GM23338 (cell line): ENCODE data around the gene TMEM106A. TPM values are rescaled to one million over a fixed set of nuclear protein-coding genes. Genes with fewer than 3 reads are reported as not detected.
"Not testable (repeated sequence)": the region's sequence is repeated elsewhere in the genome, so short reads cannot be mapped to it uniquely, and the experiment has no call there.

Experiments used
- ATAC-seq: fragments of 200-7000 bp; cut with Tn5 transposase; 3 replicates; pipeline ENCODE4 v1.9.1; 2020
- DNase-seq: peaks from one replicate; pipeline ENCODE4 v3.0.0-alpha.2; 2015; ENCODE audit warnings: low spot score
- H2AFZ ChIP-seq: fragments of 200-600 bp; sonication (generic); 2 replicates; pipeline ENCODE4 v1.8.0; 2016; ENCODE audit warnings: antibody characterized with exemption, mild to moderate bottlenecking, moderate library complexity
- H3F3A ChIP-seq: fragments of 200-600 bp; sonication (generic); replicated peaks from 2 replicates; pipeline ENCODE4 v1.8.0; 2017; ENCODE audit warnings: antibody characterized with exemption, mixed run types, low read depth
- H3K27ac ChIP-seq: fragments of 200-600 bp; sonication (generic); 2 replicates; pipeline ENCODE4 v1.6.1; 2016; ENCODE audit warnings: low read depth
- H3K27me3 ChIP-seq: fragments of 200-600 bp; sonication (generic); 2 replicates; pipeline ENCODE4 v1.8.0; 2016; ENCODE audit warnings: mild to moderate bottlenecking, mixed run types, moderate library complexity; ENCODE audit not compliant: insufficient read depth
- H3K36me3 ChIP-seq: fragments of 200-600 bp; sonication (generic); 2 replicates; pipeline ENCODE4 v1.8.0; 2016; ENCODE audit warnings: mild to moderate bottlenecking; ENCODE audit not compliant: insufficient read depth
- H3K4me1 ChIP-seq: fragments of 200-600 bp; sonication (generic); 2 replicates; pipeline ENCODE4 v1.8.0; 2016; ENCODE audit warnings: mild to moderate bottlenecking, moderate library complexity; ENCODE audit not compliant: insufficient read depth
- H3K4me2 ChIP-seq: fragments of 200-600 bp; sonication (generic); 2 replicates; pipeline ENCODE4 v1.7.1; 2017; ENCODE audit warnings: mixed run types
- H3K4me3 ChIP-seq: fragments of 200-600 bp; sonication (generic); 2 replicates; pipeline ENCODE4 v1.6.1; 2016; ENCODE audit warnings: mixed run types
- H3K79me2 ChIP-seq: fragments of 200-600 bp; sonication (generic); replicated peaks from 2 replicates; pipeline ENCODE4 v1.8.0; 2017; ENCODE audit warnings: mild to moderate bottlenecking; ENCODE audit not compliant: insufficient read depth
- H3K9me2 ChIP-seq: fragments of 200-600 bp; sonication (generic); 2 replicates; pipeline ENCODE4 v1.8.0; 2017; ENCODE audit not compliant: insufficient read depth
- H4K20me1 ChIP-seq: fragments of 200-600 bp; sonication (generic); replicated peaks from 2 replicates; pipeline ENCODE4 v1.8.0; 2017; ENCODE audit warnings: mild to moderate bottlenecking; ENCODE audit not compliant: insufficient read depth
- H3K27ac Mint-ChIP-seq: 2 replicates; pipeline ENCODE4 v1.8.0; 2020; ENCODE audit warnings: inconsistent platforms, mild to moderate bottlenecking, moderate library complexity, mixed read lengths
- H3K27me3 Mint-ChIP-seq: 3 replicates; pipeline ENCODE4 v1.8.0; 2022; ENCODE audit warnings: low read depth, mild to moderate bottlenecking, moderate library complexity, mixed read lengths, inconsistent platforms; ENCODE audit not compliant: insufficient read depth, poor library complexity
- H3K36me3 Mint-ChIP-seq: 3 replicates; pipeline ENCODE4 v1.8.0; 2021; ENCODE audit warnings: low read depth, mild to moderate bottlenecking, inconsistent platforms, moderate library complexity, mixed read lengths
- H3K4me1 Mint-ChIP-seq: 3 replicates; pipeline ENCODE4 v1.8.0; 2020; ENCODE audit warnings: mild to moderate bottlenecking, inconsistent platforms, mixed read lengths
- H3K4me3 Mint-ChIP-seq: 3 replicates; pipeline ENCODE4 v1.8.0; 2021; ENCODE audit warnings: moderate library complexity, mild to moderate bottlenecking, inconsistent platforms, mixed read lengths
- H3K9me3 Mint-ChIP-seq: 3 replicates; pipeline ENCODE4 v1.8.0; 2020; ENCODE audit warnings: moderate library complexity, mild to moderate bottlenecking, inconsistent platforms, mixed read lengths
- polyA plus RNA-seq: library from polyadenylated mRNA; unstranded; fragments of >200 nt; fragmentation: Nextera tagmentation; extraction: Ambion mirVana; gene quantifications from 2 replicates; pipeline ENCODE4 v1.2.1, GENCODE V29; 2016
- total RNA-seq: library from RNA; depleted of rRNA; stranded (reverse); fragments of >200 nt; shearing (Covaris generic); gene quantifications from 2 replicates; pipeline ENCODE4 v1.2.3, GENCODE V29; 2014

The TMEM106A gene
- total and polyA plus RNA-seq, 2 experiments from 2014 or later = 1.1 to 1.5 TPM

- not testable (repeated sequence) for H3K4me3 Mint-ChIP-seq, ATAC-seq, H3K27ac ChIP-seq, H3K27me3 Mint-ChIP-seq, H4K20me1 ChIP-seq, H3K79me2 ChIP-seq, H3K36me3 Mint-ChIP-seq, H3K27ac Mint-ChIP-seq, H3K9me2 ChIP-seq, H3K4me1 ChIP-seq, DNase-seq, H3K4me2 ChIP-seq, H3K36me3 ChIP-seq, H3K4me1 Mint-ChIP-seq, H3K9me3 Mint-ChIP-seq, H3K27me3 ChIP-seq, H3F3A ChIP-seq, H3K4me3 ChIP-seq, H2AFZ ChIP-seq
Observed at GRCh38 chr17:43228020-43228782, 16.5 kb downstream of the TMEM106A start, which contains the start of gene CCDC200. TSS of gene CCDC200 (minus strand) at chr17:43228623. CDS start at chr17:43228554, 69 bp downstream.

GRCh38 chr17:43231205-43232020, 19.7 kb downstream of the TMEM106A start:
- H3K36me3 Mint-ChIP-seq, H3K9me3 Mint-ChIP-seq, DNase-seq, H4K20me1 ChIP-seq, H3K27ac ChIP-seq, H3K4me1 ChIP-seq, H3K9me2 ChIP-seq, H3F3A ChIP-seq, H3K4me1 Mint-ChIP-seq, H3K36me3 ChIP-seq, H3K79me2 ChIP-seq, H3K27me3 ChIP-seq, H3K27ac Mint-ChIP-seq, H3K27me3 Mint-ChIP-seq, ATAC-seq, H2AFZ ChIP-seq: not testable (repeated sequence)
- H3K4me2 ChIP-seq = peak overlapping the region; percentile 84
- H3K4me3 Mint-ChIP-seq = peak overlapping the region; percentile 56
- peak overlapping the region; percentile 52 for H3K4me3 ChIP-seq

GRCh38 chr17:43232021-43232699, 20.5 kb downstream of the TMEM106A start:
- ATAC-seq, H3K4me1 Mint-ChIP-seq, H3K27me3 ChIP-seq, H3K36me3 ChIP-seq, H3K27me3 Mint-ChIP-seq, H4K20me1 ChIP-seq, H3K9me2 ChIP-seq, H2AFZ ChIP-seq, H3K9me3 Mint-ChIP-seq, H3K27ac ChIP-seq, H3F3A ChIP-seq, H3K36me3 Mint-ChIP-seq, H3K79me2 ChIP-seq, H3K4me1 ChIP-seq: not testable (repeated sequence)
- peak overlapping the region; percentile 52 for H3K4me3 ChIP-seq
- Mint-ChIP-seq H3K4me3 (peak overlapping the region; percentile 56), H3K27ac (peak overlapping the region; percentile 2; the same call in 1 of the 2 replicates)
- DNase-seq = peak; percentile 68
- H3K4me2 ChIP-seq = peak overlapping the region; percentile 84

- not testable (repeated sequence) for H3K9me3 Mint-ChIP-seq, H3K36me3 Mint-ChIP-seq, H3K4me3 ChIP-seq, H4K20me1 ChIP-seq, H3K27me3 Mint-ChIP-seq, H3K4me2 ChIP-seq, DNase-seq, ATAC-seq, H3K4me1 Mint-ChIP-seq, H3K9me2 ChIP-seq, H3F3A ChIP-seq, H3K79me2 ChIP-seq, H3K36me3 ChIP-seq, H3K27ac ChIP-seq, H2AFZ ChIP-seq, H3K27me3 ChIP-seq, H3K4me1 ChIP-seq
- Mint-ChIP-seq H3K27ac (peak overlapping the region; percentile 88; the same call in 1 of the 2 replicates), H3K4me3 (peak overlapping the region; percentile 56)
Observed at GRCh38 chr17:43233263-43233662, 21.6 kb downstream of the TMEM106A start.

- peak within 1 kb of the TSS; percentile 88; the same call in 1 of the 2 replicates for H3K27ac Mint-ChIP-seq
- not testable (repeated sequence) for H3K79me2 ChIP-seq, H3K36me3 Mint-ChIP-seq, H3K4me1 ChIP-seq, H3K4me1 Mint-ChIP-seq, H3K27me3 ChIP-seq, H2AFZ ChIP-seq, H4K20me1 ChIP-seq, H3F3A ChIP-seq, H3K27me3 Mint-ChIP-seq, ATAC-seq, H3K4me2 ChIP-seq, H3K9me2 ChIP-seq, H3K27ac ChIP-seq, DNase-seq, H3K9me3 Mint-ChIP-seq, H3K36me3 ChIP-seq, H3K4me3 ChIP-seq
- H3K4me3 Mint-ChIP-seq = peak within 1 kb of the TSS; percentile 56
Observed at GRCh38 chr17:43233877-43234276, 22.2 kb downstream of the TMEM106A start, which contains the start of gene RNU2-1. TSS of gene RNU2-1 (minus strand) at chr17:43233977.

GRCh38 chr17:43239597-43239996, 27.9 kb downstream of the TMEM106A start:
- not testable (repeated sequence) for H2AFZ ChIP-seq, DNase-seq, H3K4me2 ChIP-seq, H3F3A ChIP-seq, H3K36me3 Mint-ChIP-seq, H3K4me1 ChIP-seq, H3K4me3 ChIP-seq, H4K20me1 ChIP-seq, H3K4me1 Mint-ChIP-seq, ATAC-seq, H3K27ac Mint-ChIP-seq, H3K4me3 Mint-ChIP-seq, H3K79me2 ChIP-seq, H3K27ac ChIP-seq, H3K27me3 ChIP-seq, H3K9me2 ChIP-seq, H3K36me3 ChIP-seq, H3K9me3 Mint-ChIP-seq, H3K27me3 Mint-ChIP-seq
